Measurements from ENCODE around the gene RANBP3.
"Not testable (repeated sequence)": the region's sequence is repeated elsewhere in the genome, so short reads cannot be mapped to it uniquely, and the experiment has no call there.

The RANBP3 gene

DNA sequence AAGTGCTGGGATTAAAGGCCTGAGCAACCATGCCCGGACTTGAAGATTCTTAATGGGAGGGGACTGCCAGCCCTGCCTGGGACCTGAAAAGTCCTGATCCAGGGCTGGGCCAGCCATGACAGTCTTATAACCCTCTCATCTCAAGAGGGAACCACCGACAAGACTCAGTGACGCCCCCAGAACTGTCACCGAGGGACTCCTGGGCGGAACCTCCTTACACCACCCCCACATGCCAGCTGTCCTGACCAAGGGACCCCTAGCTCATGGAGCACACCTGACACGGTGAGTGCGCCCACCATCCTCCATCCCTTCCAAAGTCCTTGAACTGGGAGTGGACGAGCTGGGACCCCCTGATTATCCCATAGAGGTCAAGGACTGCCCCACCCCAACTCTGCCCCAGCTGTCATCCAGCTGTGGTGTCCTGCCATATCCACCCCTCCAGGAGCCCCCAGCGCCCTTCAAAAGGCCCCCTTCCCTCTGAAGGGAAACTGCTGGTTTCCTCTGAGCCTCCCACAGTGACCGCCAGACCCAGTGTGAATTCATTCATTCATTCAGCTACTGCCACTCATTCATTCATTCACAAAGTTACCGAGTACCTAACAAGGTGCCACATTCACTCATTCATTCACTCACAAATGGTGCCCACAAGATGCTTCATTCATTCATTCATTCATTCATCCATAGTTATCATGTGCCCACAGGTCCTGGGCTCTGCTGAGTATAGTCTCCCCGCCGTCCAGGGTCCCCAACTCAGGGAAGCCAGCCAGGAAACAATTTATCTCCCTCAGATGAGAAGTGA is 78.0 kb downstream of the RANBP3 start:
- no peak for DNase-seq

DNA sequence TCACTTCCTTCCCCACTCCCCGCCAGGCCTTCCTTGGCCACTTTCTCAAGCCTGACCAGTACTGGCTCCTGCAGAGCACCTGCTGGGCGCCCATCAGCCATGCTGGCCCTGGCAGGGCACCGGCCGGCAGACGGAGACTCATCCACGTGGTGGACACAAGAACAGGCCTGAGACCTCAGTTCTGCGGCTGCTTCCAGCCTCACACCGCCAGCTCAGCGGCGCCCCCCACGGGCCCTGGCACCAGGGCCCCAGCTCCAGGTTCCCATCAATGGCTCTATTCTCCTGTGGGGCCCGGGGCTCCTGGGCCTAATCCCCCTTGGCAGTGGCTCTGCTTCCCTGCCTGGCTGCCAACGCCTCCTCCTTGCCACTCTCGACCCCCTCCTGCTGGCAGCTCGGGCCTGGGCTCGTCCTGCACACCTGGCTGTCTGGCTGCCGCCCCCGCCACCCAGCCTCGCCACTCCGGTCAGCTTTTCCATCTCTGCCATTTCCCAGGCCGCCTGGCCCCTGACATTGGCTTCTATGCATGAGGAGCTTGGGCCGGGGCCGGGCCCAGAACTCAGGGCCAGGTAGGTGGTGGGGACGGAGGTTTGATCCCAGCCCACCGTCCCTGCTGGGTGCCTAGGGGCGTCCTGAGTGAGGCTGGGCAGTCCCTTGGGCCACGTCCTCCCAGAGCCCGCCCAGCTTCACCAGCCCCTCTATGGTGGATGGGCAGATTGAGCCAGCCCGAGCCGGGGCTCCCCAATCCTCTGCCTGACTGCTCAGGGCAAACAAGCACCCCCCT is 80.6 kb downstream of the RANBP3 start:
- no peak for DNase-seq

DNA sequence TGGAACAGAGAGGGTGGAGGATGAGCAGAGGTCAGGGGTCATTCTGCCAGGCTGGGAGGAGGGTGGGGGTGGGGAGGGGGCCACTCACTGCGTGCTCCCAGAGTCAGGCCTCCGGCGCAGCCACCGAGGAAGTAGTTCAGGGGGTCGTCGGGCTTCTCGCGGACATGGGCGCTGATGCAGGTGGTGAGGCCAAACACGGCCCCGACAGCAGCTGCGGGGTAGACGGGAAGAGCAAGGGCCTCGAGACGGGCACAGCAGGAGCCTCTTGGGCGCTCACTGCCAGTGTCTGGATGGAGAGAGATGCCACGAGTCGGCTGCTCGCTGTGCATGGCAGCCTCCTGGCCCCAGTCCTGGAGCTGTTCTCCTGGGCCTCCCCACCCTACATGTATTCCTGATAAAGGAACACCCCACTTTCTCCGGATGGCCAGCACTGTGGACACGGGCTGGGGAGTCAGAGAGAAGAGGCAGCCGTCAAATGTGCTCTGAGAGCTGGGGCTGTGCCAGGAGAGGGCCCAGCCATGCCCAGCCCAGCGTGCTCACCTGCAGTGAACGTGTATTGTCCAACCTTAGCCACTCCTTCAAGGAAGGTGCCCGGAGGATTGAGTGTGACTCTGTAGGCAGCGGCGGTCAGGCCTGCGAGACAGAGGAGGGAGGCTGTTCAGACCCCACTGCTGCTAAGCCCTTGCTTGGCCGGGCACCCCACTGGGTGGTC is 81.4 kb downstream of the RANBP3 start:
- DNase-seq, result no peak

DNA sequence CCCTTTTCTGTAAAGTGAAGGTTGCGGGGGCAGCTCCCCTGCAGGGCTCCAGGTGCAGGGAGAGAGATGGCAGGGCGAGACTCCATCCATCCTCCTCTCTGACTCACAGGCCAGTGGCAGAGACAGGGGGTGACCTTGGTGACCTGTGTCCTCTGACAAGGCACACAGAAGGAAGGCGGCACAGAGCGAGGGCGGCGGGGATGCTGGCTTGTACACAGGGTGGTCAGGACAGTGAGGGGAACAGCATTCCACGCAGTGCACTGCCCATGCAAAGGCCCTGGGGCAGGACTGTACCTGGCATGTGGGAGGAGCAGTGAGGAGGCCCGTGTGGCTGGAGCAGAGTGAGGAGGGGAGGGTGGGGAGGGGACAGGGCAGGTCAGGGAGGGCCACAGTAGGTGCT is 82.0 kb downstream of the RANBP3 start:
- DNase-seq, result no peak

DNA sequence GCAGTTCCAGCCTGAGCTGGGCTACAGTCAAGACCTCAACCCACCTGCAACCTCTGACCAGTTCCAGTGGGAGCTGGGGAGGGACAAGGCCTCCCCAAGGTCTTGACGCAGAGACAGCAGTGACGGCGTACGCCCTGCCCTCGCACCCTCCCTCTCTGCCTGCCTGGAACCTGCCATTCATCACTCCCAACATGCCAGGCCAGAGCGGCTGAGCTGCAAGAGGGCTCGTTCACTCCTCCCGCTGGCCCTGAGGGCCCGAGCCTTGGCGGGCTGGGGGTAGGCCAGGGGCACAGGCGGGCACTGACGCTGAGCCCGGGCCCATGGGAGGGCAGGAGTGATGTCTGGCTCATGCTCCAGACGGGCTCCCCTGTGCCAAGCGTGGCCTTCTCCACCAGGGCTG is 82.5 kb downstream of the RANBP3 start:
- DNase-seq, result no peak

DNA sequence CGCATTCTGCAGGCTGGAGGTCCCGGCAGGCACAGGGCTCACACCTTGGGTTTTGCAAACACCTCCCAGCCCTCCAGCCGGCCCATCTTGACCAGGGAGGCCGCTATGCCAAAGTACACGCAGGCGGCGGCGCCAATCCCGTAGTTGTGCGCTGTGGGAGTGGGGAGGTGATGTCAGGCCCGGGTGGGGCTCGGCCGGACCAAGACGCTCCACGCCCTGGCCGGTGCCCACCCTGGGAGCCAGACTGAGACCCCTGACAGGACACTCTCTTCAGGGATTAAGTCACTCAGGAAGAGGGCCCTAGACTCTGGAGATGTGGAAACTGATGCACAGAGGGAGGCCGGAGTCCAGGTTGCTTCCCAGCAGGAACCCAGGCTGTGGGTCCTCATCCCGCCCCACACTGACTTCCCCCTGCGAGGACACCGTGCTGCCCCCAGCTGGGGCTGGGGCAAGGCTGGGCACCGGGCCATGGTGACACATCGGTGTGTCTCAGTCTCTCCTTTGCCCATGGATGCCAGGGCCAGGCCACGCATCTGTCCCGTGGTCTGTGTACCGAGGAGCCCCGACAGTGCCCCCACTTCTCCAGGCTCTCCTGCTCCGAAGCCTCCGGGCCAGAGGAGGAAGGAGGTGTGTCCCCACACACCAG is 83.1 kb downstream of the RANBP3 start:
- no peak for DNase-seq

DNA sequence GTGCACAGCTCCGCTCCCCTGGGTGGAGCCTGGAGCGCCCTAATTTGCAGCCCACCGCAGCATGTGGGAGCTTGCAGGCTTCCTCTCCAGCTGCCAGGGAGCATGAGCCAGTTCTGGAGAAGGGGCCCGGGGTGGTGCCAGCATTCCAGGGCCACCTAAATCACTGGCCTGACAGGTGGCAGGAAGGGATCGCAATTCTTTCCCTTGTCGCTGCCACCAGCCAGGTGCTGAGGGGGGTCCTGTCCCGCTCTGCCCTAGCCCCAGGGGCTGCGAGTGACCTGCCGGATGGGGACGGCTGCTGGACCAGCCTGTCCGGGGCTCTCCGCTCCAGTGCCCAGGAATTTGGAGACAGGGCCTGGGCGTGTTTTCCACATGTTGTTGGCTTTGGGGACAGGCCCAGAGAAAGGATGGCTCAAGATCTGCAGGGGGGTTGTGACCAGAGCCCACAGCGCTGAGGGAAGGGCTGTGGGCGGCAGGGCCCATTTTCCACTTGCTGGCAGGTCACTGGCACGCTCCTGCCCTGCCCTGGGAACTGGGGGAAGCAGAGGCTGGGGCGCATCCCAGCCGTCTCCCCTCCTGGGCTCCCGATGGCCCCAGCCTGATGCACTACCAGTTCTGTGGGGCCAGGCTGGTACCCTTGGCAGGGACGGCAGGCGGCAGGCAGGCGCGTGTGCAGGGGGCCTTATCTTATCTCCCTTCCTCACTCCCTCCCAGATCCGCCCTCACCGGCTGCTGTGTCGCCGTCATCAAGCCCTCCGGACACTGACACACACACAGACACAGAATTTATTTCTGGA is 83.8 kb downstream of the RANBP3 start:
- no peak for DNase-seq

DNA sequence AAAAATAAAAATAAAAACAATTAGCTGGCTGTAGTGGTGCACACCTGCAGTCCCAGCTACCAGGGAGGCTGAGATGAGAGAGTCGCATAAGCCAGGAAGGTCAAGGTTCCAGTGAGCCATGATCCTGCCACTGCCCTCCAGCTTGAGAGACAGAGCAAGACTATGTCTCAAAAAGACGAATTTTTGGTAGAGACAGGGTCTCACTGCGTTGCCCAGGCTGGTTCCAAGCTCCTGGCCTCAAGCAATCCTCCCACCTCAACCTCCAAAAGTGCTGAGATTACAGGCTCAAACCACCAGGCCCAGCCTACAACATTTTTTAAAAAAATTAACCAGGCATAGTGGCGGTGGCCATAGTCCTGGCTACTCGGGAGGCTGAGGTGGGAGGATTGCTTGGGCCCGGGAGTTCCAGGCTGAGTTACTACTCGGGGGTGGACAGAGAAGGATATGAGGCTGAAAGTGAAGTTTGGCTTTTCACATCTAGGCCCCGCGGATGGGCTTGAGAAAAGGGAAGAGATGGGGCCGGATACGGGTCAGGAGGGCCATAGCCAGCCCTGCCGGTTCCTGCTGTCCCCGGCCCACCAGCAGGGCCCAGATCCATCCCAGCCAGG is 84.5 kb downstream of the RANBP3 start:
- DNase-seq, result no peak

DNA sequence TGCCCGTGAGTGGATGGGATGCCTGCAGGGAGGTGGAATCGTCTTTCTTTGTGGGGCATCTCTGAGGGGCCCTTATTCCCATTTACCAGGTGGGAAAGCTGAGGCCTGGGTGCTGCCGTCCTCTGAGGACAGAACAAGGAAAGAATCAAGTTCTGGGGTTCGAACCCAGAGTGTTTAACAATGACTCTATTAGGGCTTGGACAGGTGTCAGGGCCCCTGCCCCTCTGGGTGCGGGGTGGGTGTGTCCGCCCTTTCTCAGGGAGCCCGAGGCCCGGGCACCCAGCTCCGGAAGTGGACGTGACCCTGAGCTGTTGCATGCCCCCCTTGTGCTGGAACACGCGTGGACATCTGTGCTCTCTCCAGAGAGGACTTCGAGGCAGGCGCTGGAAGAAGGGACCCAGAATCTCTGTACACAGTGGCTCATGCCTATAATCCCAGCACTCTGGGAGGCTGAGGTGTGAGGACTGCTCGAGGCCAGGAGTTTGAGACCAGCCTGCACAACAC is 85.1 kb downstream of the RANBP3 start:
- DNase-seq, result no peak

DNA sequence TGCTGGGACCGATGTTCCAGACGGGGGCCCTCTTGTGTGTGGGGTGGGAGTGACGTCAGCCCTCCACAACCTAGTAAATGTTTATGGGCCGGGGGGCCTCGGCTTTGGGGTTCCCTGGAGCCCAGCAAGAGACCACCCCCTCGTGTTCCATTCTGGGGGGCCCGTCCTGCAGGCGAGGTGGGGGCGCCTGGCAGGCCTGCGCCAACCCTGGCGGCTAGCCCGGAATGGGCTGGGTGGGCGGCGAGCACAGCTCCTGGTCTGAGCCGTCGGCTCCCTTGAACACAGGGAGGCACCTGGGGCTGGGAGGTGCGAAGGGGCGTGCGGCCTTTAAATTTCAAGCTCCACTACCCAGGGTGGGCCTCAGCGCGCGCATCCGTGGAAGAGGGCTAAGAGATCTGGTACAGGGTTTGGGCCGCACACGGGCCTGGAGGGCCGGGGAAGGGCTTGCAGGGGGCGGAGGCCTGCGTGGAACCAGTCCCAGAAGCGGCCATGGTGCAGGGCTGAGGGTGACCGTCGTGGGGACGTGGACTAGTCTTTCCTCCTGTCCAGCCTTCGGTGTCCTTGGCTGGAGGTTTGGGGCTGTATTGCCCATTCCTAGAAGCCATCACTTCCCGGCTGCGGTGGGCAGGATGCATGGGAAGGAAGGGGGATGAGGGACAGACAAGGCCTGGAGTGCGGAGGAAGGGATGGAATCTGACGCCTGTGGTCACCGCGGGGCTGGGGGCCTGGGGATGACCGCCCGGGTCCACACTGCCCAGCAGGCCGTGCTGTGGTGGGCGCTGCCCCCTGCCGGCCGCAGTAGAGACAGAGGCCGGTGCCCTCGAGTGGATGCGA is 85.8 kb downstream of the RANBP3 start:
- no peak for DNase-seq

DNA sequence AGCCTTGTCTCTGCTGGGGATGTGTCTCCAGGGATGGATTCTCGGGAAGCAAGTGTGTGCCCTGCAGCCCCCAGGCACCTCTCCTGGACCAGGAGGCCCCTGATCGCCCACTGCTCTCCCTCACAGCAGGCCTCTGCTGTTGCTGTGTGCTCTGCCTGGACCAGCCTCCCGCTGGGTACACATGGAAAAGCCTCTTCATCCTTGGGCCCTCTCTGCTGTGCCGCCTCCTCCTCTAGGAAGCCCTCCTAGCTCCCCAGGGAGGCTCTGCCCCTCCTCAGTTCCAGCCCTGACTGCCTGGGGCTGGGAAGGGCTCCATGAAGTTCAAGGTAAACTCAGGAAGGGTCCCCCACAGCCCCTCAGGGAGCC is 86.4 kb downstream of the RANBP3 start:
- no peak for DNase-seq

DNA sequence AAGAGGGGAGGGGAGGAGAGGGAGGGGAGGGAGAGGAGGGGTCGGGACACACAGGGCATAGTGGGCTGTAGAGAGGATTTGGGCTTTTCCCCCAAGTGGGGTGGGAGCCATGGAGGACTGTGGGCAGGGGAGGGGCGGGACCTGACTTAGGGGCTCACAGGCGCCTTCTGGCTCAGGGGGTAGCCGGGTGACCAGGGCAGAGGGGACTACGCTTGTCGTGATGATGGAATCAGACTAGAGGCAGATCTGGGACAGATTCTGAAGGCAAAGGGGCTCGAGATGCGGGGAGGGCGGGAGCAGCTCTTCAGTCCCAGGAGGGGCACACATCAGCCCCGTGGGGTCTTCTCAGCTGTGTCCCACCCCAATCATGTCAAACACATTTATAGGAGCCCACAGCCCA is 87.8 kb downstream of the RANBP3 start:
- DNase-seq, result no peak

DNA sequence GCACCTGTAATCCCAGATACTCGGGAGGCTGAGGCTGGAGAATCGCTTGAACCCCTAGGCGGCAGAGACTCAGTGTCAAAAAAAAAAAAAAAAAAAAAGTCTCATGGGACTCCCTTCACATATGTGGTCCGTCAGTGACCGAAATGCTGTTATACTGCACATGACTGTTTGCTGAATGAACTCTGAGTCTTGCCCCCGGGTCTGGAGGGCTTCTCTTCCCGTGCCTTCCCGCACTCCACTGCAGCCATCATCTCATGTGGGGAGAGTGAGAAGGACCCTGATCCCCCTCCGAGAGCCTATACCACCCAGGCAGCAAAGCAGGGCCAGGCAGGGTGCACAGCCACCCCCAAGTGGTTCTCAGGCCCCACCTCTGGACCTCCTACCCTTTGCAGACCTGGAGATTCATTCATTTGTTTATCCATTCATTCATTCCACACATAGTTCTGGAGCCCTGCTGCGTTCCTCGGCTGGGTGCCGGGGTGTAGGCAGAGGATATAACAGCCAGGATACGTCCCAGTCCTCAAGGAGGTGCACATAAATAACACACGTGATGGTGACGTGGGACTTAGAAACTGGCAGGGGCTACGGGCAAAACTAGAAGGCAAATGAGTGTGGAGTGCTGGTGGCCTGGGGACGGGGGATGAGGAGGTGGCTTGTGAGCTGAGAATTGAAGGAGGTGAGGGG is 88.5 kb downstream of the RANBP3 start:
- DNase-seq, result no peak

DNA sequence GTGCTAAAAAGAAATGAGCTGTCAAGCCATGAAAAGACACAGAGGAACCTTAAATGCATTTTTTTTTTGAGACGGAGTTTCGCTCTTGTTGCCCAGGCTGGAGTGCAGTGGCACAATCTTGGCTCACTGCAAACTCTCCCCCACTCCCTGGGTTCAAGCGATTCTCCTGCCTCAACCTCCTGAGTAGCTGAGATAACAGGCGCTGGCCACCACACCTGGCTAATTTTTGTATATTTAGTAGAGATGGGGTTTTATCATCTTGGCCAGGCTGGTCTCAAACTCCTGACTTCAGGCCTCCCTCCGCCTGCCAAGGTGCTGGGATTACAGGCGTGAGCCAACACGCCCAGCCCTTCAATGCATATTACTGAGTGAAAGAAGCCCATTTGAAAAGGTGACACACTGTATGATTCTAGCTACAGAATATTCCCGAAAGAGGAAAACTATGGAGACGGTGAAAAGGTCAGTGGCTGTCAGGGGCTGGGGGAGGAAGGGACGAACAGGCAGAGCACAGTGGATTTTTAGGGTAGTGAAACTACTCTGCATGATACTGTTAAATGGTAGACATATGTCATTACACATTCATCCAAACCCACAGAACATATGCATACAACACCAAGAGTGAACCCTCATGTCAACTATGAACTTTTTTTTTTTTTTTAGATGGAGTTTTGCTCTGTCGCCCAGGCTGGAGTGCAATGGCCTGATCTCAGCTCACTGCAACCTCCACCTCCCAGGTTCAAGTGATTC is 93.7 kb downstream of the RANBP3 start:
- DNase-seq, result not testable (repeated sequence)

DNA sequence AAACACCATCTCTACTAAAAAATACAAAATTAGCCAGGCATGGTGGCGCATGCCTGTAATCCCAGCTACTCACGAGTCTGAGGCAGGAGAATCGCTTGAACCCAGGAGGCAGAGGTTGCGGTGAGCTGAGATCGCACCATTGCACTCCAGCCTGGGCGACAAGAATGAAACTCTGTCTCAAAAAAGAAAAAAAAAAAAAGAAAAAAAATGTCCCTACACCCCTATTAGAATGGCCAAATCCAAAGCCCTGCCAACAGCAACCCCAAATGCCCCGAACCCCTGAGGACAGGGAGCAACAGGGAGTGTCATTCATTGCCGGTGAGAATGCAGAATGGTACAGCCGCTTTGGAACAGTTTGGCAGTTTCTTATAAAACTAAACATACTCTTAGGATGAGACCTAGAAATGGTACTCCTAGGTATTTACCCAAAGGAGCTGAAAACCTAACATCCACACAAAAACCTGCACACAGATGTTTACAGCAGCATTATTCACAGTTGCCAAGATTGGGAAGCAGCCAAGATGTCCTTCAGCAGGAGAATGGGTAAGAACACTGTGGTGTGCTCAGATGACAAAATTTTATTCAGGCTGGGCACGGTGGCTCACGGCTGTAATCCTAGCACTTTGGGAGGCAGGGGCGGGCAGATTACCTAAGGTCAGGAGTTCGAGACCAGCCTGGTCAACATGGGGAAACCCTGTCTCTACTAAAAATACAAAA is 94.6 kb downstream of the RANBP3 start:
- not testable (repeated sequence) for DNase-seq

DNA sequence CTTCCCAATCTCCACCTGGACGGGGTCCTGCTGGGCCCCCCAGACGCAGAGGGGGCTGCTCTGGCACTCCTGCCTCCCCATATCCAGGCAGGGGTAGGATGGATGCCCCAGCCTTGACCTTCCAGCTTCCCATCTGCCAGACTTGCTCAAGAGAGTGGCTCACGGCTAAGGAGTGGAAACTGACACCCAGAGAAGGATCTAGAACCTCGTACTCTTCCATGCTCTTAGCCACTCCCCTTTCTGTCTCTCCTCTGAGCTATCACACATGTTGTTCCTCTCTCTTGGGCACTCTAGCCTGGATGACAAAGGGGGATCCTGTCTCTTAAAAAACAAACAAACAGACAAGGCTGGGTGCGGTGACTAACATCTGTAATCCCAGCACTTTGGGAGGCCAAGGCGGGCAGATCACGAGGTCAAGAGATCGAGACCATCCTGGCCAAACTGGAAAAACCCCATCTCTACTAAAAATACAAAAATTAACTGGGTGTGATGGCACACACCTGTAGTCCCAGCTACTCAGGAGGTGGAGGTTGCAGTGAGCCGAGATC is 95.4 kb downstream of the RANBP3 start:
- DNase-seq, result no peak

DNA sequence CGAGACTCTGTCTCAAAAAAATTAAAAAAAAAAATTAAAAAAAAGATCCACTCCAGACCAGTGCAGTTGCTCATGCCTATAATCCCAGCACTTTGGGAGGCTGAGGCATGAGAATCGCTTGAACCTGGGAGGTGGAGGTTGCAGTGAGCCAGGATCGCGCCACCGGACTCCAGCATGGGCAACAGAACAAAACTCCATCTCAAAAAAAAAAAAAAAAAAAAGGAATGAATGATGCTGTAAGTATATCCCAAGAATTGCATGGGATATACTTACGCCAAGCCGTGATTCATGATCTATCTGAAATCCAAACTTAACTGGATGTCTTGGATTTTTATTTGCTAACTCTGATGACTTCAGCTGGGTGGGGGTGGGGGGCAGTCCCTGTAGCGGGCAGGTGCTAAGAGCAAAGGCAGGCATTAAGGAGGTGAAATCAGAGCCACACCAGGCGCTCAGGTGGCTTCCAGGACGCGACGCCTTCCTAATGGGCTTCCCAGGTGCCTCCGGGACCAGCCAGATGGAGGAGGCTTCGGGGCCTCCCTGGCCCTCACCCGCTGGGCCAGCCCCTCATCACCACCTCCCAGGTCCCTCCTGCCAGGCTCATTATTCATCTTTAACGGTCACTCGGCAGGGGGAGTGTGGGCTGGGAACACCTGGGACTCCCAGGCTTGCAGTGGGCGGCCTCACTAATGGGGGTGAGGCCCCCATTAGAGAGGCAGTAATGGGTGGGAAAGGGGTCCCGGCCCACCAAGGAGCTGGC is 96.2 kb downstream of the RANBP3 start:
- DNase-seq, result no peak

Measured in activated CD4-positive, alpha-beta T cell treated with anti-CD3 and anti-CD28 coated beads, Interleukin-2, amount 50 U/mL, for 4 hours (primary cell).